Endometrium (tissue), 2 donors: ENCODE data around the gene BRSK1.
A peak's percentile ranks its signal among the peaks of the same experiment; 100 is the strongest.

Source experiments
- FAIRE-seq: peaks from 2 replicates; lab custom pipeline; 2012; peaks lifted over from hg19 to GRCh38; lab: Jason Lieb, UNC
- donor health status: control.
- donor health status: control.

BRSK1 gene

GRCh38 chr19:55273978-55274707, 9.7 kb upstream of the BRSK1 start:
- FAIRE-seq = no peak

GRCh38 chr19:55275851-55276719, 7.7 kb upstream of the BRSK1 start:
- no peak for FAIRE-seq

- FAIRE-seq = no peak
These were observed 6.9 kb upstream of the BRSK1 start for GRCh38 chr19:55276720-55277430.

- no peak for FAIRE-seq
These were observed 6.3 kb upstream of the BRSK1 start for GRCh38 chr19:55277494-55277893.

DNA sequence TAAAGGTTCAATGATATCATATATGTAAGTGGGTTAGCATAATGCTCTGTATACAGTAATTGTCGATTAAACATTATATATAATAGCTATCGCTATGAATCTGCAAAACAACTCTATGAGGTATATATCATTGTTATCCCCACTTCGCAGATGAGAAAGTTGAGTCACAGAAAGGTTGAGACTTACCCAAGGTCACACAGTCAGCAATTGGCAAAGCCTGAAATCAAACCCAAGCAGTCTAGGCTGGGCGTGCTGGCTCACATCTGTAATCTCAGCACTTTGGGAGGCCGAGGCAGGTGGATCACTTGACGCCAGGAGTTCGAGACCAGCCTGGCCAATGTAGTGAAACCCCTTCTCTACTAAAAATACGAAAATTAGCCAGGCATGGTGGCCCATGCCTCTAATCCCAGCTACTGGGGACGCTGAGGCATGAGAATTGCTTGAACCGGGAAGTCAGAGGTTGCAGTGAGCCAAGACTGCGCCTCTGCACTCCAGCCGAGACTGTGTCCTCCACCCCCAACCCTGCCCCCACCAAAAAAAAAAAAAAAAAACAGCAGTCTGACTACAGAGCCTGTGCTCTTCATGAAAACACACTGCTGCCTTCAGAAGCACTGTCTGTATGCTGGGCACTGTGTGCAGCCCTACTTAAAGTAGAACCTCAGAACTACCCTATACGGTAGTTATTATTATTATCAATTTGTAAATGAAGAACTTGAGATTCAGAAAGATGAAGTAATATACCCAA, 5.2 kb upstream of the BRSK1 start:
- FAIRE-seq = no peak

DNA sequence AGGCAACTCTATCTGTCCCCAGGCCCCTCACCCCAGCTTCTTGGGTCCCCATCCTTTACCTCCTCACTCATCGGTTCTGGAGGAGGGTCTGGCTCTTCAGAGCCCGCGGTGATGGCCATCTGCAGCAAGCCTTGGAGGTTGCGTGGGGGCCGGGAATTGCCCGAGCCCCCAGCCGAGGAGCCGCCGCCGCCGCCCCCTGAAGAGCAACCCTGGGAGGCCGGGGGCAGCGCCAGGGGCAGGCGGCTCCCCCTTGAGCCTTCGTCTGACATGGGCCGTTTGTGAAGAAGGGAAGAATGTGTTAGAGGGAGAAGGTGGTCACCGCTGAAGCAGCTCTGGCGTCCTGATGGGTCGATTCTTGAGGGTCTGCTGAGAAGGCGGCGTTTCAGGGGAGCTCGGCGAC, 4.5 kb upstream of the BRSK1 start:
- no peak for FAIRE-seq

DNA sequence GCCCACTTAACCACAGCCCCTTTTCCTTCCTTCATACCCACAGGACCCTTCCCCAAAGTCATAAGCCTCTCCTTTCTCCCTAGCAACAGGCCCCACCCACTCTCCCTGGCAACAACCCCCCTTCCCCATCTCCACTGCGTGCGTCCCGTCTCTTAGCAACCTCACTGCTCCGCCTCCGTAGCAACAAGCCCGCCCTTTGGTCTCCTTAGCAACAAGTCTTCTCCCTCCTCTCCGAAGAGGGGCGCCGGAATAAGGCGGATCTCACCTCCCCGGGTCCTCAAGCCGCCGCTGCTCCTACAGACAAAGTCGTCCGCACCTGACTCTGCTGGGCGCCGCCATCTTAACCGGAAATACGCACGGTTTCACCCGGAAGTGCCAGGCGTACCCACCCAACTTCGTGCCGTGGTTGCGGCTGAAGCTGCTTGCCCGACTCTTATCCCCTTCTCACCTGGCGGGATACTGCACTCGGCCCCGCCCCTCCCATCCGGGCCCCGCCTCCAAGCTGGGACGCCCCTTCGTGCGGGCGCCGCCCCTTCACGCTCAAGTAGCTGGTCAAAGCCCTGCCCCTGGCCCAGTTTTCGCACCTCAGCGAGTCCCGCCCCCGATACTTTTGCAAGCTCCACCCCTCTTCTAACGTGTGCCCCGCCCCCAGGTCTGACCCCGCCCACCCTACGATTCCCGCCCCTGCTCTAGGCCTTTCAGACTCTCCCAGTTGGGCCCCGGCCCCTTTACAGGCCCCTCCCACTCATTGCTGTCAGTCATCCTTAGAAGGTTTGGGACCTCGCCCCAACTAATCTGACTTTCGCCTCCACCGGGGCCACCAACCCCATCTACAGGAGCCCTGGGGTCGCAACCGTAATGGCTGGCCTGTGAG, 3.8 kb upstream of the BRSK1 start, which contains the start of gene HSPBP1:
TSS of gene HSPBP1 (minus strand) at position 341 of the 874 bp plus-strand sequence. CDS start 502 bp downstream, outside the sequence.
- FAIRE-seq = peak; percentile 31

DNA sequence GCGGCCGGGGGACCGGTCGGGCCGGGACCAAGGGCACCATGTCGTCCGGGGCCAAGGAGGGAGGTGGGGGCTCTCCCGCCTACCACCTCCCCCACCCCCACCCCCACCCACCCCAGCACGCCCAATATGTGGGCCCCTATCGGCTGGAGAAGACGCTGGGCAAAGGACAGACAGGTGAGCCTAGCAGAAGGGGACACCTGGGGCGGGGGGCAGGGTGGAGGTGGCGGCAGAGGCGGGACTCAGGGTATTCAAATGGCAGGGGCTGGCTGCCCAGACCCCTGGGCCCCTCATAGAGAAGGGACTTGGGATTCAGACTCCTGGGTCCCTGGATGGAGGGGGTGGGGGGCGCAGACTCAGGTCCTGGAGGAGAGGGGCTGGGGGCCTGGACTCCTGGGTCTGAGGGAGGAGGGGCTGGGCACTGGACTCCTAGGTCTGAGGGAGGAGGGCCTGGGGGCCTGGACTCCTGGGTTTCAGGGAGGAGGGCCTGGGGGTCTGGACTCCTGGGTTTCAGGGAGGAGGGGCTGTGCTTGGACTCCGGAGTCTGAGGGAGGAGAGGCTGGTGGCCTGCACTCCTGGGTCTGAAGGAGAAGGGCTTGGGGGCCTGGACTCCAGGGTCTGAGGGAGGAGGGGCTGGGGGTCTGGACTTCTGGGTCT, 735 bp downstream of the BRSK1 start:
- no peak for FAIRE-seq

DNA sequence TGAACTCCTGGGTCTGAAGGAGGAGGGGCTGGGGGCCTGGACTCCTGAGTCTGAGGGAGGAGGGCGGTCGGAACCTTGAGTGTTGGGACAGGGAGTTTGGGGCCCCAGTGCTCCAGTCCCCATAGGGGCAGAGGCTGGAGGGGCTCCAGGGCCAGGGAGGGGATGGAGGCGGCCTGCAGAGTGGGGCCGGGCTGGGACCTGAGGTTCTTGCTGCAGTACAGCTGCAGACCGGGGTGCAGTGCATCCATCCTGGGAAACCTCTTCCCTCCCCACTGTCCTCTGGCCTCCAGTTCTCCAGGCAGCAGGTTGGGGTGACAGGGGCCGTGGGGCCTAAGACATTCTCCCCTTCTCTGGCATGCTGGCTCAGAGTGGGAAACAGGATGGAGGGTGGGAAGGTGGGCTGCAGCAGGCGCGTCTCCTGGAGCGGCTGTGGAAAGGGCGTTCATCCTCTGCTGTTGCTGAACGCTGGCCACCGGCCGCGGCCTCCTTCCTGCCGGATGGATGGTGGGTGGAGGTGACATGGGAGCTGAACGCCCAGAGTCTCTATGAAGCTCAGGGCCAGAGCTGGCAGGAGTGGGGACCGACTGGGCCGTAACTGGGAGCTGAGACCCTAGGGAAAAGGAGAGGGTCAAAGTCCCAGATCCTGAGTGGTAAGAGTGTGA, 1.6 kb downstream of the BRSK1 start:
- no peak for FAIRE-seq

DNA sequence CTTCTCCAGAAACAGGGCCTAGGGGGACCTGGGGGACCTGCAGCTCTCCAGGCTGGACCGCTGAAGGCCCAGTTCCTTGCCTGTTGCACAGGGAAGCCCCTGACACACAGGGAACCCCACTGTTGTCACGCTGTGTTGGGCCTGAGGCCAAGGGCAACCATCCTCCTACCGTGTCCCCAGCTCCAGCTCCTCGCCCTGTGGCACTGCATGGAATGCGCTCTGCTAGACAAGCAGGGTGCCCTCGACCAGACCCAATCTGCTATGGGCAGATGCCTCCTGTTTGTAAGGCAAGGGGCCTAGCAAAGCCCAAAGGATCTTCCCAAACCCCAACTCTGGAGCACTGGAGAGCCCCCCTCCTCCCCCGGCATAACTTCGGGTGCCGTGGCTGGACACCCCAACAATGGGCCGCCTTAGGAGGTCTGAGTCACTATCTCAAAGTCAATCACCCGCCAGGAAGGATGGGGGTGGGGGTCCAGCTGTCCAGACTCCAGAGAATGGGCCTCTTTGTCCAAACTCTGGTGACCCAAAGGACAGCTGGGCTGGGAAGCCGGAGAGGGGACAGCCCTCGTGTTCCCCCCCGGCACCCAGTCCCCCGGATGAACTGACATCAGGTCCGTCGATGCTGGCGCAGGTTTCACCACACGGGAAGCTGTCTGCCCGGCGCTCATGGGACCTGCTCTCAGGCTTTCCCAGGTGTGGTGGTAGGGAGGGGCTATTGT, 3.7 kb downstream of the BRSK1 start:
- FAIRE-seq = no peak

DNA sequence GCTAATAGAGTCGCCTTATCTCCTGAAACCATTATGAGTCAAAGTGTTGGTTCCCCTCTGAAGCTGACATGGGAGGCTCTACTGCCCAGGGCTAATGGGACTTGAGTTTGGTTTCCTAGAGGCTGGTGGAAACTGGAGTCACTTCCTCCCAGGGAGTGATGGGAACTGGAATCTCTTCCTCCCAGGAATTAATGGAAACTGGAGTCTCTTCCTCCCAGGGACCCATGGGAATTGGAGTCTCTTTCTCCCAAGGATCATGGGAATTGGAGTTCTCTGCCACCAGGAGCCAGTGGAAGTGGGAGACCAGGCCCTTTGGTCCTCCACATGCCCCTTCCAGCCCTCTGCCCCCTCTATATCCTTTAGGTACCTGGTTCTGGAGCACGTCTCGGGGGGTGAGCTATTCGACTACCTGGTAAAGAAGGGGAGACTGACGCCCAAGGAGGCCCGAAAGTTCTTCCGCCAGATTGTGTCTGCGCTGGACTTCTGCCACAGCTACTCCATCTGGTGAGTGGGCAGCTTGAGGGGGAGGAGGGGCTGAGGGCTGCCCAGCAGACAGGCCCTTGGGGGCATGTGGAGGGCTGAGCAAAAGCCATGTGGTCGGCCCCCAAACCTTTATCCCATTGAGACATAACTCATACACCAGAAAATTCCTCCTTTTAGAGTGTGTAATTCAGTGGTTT, 5.5 kb downstream of the BRSK1 start:
- FAIRE-seq = no peak

DNA sequence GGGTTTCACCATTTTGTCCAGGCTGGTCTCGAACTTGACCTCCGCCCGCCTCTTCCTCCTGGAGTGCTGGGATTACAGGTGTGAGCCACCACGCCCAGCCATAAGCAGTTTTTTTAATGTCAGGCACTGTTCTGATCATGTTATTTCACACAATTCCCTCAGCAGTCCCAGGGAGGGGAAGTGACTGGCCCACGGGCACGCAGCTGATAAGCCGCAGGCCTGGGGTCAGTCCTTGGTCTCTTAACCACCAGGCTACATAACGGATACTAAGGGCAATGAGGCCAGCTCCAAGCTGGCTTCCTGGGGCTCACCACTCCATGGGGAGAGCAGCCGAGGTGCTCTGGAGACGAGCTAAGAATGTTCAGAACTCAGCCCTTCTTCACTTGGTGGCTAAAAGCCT, 13.5 kb downstream of the BRSK1 start:
- no peak for FAIRE-seq

- FAIRE-seq = no peak
These were observed 16.2 kb downstream of the BRSK1 start for GRCh38 chr19:55299991-55300390.

DNA sequence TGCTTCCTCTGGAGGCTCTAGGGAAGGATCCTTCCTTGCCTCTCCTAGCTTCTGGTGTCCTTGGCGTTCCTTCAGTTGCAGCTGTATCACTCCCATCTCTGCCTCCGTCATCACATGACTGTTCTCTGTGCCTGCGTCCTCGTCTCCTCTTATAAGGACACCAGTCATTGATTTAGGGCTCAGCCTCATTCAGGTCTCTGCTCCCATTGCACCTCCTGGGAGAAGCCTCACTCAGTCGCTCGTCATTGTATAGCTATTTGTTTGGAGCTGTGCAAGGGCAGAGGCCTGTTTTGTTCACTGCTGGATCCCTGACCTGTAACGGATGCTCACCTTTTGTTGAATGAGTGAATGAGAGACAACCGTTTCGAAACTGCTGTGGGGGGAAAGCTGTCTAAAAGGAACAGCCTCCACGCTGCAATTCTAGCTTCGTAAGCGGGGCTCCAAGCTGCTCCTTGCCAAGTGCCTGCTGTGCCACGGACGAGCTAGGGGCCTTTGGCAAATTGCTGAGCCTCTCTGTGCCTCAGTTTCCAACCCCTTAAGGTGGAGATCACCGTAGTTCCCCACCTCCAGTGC, 17.2 kb downstream of the BRSK1 start:
- no peak for FAIRE-seq

DNA sequence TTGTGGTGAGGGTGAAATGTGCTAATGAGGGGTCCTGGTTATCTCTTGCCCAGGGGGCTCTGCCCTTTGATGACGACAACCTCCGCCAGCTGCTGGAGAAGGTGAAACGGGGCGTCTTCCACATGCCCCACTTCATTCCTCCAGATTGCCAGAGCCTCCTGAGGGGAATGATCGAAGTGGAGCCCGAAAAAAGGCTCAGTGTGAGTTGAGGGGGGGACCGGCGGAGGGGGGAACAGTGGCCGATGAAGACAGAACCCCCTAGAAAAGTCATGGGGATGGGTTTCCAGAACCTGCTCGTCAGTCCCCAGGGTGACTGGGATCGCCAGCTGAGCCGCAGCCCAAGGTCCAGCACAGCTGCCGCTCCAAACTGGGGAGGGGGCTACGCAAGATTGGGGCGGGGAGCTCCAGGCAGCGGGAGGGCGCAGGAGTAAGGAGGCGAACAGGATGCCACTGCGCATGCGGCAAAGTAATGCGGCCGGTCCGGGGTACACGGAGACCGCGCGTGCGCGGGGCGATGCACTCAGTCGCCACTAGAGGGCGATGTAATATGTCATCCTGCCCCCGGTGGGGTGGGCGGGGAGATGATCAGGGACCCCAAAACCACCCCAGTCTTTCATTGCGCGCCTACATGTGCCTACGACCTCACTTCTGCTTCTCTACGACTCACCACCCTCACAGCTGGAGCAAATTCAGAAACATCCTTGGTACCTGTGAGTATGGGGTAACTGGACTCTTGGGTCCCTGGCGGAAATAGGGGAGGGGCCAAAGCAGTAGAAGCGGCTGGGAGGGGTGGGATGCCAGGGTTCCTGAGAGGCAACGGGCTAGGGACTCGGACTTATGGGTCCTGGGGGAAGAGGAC, 17.9 kb downstream of the BRSK1 start:
- no peak for FAIRE-seq

- no peak for FAIRE-seq
These were observed 18.5 kb downstream of the BRSK1 start for GRCh38 chr19:55302318-55302703.

DNA sequence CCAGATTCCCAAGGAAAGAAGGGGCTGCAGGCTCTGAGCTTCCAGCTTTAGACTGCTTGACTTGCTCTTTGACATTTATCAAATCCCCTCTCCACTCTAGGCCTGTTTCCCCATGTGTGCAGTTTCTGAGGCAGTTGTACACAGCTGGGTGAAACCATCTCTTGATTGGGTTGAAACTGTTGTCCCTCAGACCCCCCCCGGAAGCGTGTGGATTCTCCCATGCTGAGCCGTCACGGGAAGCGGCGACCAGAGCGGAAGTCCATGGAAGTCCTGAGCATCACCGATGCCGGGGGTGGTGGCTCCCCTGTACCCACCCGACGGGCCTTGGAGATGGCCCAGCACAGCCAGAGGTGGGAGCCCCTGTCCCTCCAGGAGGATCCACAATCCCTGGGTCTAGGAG, 19.7 kb downstream of the BRSK1 start:
- no peak for FAIRE-seq
